ENCODE results near the gene KCNK5.

KCNK5 gene

DNA sequence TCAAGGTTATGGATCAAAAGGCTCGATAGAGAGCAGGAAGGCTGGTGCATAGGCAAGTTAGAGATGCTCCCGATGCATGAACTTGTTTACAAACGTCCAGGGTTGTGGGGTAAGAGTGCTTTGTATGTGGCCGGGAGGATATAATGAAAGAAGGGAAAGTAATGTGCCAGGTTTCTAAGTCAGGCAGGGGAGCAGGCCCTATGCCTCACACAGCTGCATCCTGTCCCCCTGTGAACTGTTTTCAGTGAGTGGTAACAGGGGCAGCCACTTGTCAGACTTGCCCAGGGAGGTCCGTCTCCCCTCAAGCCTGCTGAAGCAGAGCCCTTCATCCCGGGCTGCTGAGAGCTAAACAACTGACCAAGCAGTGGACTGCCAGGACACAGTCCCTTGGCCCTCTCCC, 19.4 kb downstream of the KCNK5 start:
- peaks cover 0 to 4% of the 10 kb centered on the region in 2 experiments; a peak in 1 of 3 replicates for H3K36me3 ChIP-seq (ENCODE audit: control insufficient read depth in 2 of 2, insufficient read depth in 1 of 2, low read length in 2 of 2)
- H3K4me1 ChIP-seq (ENCODE audit: control insufficient read depth, insufficient read depth, low read length): 0 out of 2 replicates have a peak, but pooled peaks cover 3% of the 10 kb centered on the region
- no peak overlapping the region for H3K4me3 ChIP-seq (ENCODE audit: low read depth, low read length)
- CTCF ChIA-PET: no interaction called here
- POLR2A ChIA-PET: no interaction called here
- no peak for TF ChIP-seq SCRT2 (tag by site-specific recombination; IDR thresholded peaks at IDR 0.05)
- no peak overlapping the region for H3K27ac ChIP-seq (ENCODE audit: extremely low read depth, low read depth, low read length)
- no peaks in the 10 kb centered on the region for H3K9me3 ChIP-seq (ENCODE audit: control insufficient read depth, insufficient read depth, low read depth, low read length)

DNA sequence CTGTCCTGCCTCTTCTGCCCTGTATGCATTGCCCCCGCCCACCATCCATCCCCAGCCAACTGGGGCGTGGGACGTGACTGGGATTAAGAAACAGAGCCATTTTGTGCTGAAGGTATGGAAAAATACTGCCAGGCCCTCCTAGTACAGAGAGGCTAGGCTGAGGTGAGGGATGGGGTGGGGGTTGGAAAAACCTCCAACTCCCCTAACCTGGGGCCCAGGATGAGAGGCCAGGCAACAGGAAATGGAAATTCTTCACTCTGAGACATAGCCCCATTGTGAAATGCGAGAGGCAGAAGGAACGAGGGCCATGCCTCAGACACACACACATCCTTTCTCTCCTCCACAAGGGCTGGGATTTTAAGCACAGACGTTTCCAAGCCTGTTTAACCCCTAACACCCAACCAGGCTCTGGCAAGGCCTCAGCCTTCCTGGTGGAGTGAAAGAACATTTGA, 19.9 kb downstream of the KCNK5 start:
- H3K27ac ChIP-seq (ENCODE audit: extremely low read depth, low read depth, low read length): no peak overlapping the region
- no peaks in the 10 kb centered on the region for H3K9me3 ChIP-seq (ENCODE audit: control insufficient read depth, insufficient read depth, low read depth, low read length)
- H3K4me1 ChIP-seq (ENCODE audit: control insufficient read depth, insufficient read depth, low read length): no peaks in the 10 kb centered on the region
- no peak overlapping the region for H3K4me3 ChIP-seq (ENCODE audit: low read depth, low read length)
- TF ChIP-seq EGR2 (tag by site-specific recombination; IDR thresholded peaks at IDR 0.05; ENCODE audit: low read depth) (peak; percentile 22; the same call in 1 of the 2 replicates), ZFP3 (tag by site-specific recombination; IDR thresholded peaks at IDR 0.05; ENCODE audit: low read depth) (no peak), ZFHX2 (tag by site-specific recombination; conservative IDR thresholded peaks at IDR 0.05) (peak; percentile 64)
- peaks cover 0 to 4% of the 10 kb centered on the region in 2 experiments; a peak in 1 of 3 replicates for H3K36me3 ChIP-seq (ENCODE audit: control insufficient read depth in 2 of 2, insufficient read depth in 1 of 2, low read length in 2 of 2)
- POLR2A ChIA-PET: no interaction called here
- CTCF ChIA-PET: no interaction called here

DNA sequence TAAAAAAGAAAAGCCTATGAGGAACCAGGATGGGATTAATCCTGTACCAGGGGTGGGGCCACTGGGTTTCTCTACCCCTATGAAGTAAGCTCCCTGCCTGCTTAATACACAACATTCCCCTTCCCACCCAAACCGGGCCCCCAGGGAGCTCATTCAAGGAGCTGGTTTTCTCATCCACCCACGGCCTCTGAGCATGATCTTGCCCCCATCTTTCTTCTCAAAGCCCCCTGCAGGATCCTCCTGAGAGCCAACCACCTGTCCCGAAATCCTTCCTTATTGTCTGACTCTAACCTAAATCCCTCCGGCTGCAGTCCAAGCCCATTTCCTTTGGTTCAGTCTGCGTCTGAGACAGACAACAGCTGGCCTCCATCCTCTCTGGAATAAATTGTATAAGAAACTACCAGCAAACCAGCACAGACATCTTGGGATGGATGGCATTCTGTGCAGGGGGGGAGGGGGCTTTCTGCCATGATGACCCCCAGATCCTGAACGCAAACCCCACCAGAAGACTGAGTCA, 21.0 kb downstream of the KCNK5 start:
- Histone ChIP-seq H3K36me3 (ENCODE audit: control insufficient read depth in 2 of 2, insufficient read depth in 1 of 2, low read length in 2 of 2) (no peaks in the 10 kb centered on the region), H3K4me3 (ENCODE audit: low read depth, low read length) (no peak overlapping the region), H3K27ac (ENCODE audit: extremely low read depth, low read depth, low read length) (no peak overlapping the region), H3K9me3 (ENCODE audit: control insufficient read depth, insufficient read depth, low read depth, low read length) (no peaks in the 10 kb centered on the region), H3K4me1 (ENCODE audit: control insufficient read depth, insufficient read depth, low read length) (peaks cover 5% of the 10 kb centered on the region)
- POLR2A ChIA-PET: interaction anchor here (0.9 kb wide), 1 partner anchor 8 kb away, joined by 4 read pairs; no protein-coding TSS in a partner anchor
- TF ChIP-seq GLI4 (tag by site-specific recombination; IDR thresholded peaks at IDR 0.05): no peak
- TF ChIP-seq ZNF510 (tag by site-specific recombination; IDR thresholded peaks at IDR 0.05; ENCODE audit: insufficient replicate concordance): no peak
- TF ChIP-seq ZFHX2 (tag by site-specific recombination; conservative IDR thresholded peaks at IDR 0.05): peak; percentile 31; the same call in 1 of the 2 replicates
- TF ChIP-seq EGR2 (tag by site-specific recombination; IDR thresholded peaks at IDR 0.05; ENCODE audit: low read depth): 0 out of 2 replicates have a peak, but pooled peaks have one; percentile 12
- CTCF ChIA-PET: interaction anchor here (0.6 to 1.4 kb wide), 4 partner anchors 17 to 102 kb away, joined by 3 to 4 read pairs (median 3); no protein-coding TSS in a partner anchor

DNA sequence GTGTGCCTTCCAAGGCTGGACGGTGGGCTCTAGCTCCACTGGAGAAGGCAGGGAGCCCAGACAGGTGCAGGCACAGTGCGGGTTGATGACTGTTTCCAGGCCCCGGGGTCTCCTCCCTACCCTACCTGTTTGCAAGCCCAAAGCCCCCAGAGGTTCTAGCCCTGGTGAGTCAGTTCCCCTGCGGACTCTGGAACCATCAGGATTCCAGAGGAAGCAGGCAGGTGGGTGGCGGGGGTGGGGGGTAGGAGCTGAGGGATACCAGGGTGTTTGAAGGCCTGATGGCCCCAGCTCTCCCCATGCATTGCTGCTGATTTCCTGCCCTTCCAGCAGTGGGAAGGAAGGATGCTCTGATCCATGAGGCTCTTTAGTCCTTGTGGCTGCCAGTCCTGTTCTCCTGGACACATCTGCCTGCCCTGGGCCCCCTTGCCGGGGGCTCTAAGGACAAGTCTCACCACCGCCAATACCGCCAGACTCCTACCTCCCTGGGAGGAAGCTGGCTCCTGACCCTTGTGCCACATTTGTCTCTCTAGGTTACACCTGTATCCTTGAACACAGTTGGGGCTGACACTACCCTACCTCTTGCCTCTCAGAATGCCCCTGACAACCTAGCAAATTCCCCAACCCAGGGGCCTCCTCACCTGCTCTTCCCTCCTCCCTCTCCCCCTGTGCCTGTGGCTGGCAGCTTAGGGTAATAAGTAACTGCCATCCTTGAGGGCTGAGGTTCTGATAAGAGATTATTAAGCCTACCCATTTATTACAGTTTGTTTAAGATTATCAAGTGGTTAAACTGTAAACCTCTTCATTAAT, 21.7 kb downstream of the KCNK5 start:
- CTCF ChIA-PET: interaction anchor here (0.6 to 1.4 kb wide), 5 partner anchors 17 to 102 kb away, joined by 3 to 4 read pairs (median 3); no protein-coding TSS in a partner anchor
- Histone ChIP-seq H3K9me3 (ENCODE audit: control insufficient read depth, insufficient read depth, low read depth, low read length) (no peaks in the 10 kb centered on the region), H3K4me3 (ENCODE audit: low read depth, low read length) (no peak overlapping the region), H3K4me1 (ENCODE audit: control insufficient read depth, insufficient read depth, low read length) (peaks cover 5% of the 10 kb centered on the region), H3K27ac (ENCODE audit: extremely low read depth, low read depth, low read length) (no peak overlapping the region), H3K36me3 (ENCODE audit: control insufficient read depth in 2 of 2, insufficient read depth in 1 of 2, low read length in 2 of 2) (no peaks in the 10 kb centered on the region)
- POLR2A ChIA-PET: no interaction called here
- TF ChIP-seq SP7 (tag by site-specific recombination; IDR thresholded peaks at IDR 0.05) (no peak), ZNF423 (tag by site-specific recombination; IDR thresholded peaks at IDR 0.05) (no peak), ZNF521 (tag by site-specific recombination; IDR thresholded peaks at IDR 0.05) (no peak), ZBTB48 (tag by site-specific recombination; IDR thresholded peaks at IDR 0.05) (no peak), ZNF184 (tag by site-specific recombination; IDR thresholded peaks at IDR 0.05) (no peak), ZNF571 (tag by site-specific recombination; IDR thresholded peaks at IDR 0.05) (no peak), ZNF404 (tag by site-specific recombination; IDR thresholded peaks at IDR 0.05) (no peak), ZNF843 (tag by site-specific recombination; IDR thresholded peaks at IDR 0.05) (no peak)
- TF ChIP-seq, protein P1, sequence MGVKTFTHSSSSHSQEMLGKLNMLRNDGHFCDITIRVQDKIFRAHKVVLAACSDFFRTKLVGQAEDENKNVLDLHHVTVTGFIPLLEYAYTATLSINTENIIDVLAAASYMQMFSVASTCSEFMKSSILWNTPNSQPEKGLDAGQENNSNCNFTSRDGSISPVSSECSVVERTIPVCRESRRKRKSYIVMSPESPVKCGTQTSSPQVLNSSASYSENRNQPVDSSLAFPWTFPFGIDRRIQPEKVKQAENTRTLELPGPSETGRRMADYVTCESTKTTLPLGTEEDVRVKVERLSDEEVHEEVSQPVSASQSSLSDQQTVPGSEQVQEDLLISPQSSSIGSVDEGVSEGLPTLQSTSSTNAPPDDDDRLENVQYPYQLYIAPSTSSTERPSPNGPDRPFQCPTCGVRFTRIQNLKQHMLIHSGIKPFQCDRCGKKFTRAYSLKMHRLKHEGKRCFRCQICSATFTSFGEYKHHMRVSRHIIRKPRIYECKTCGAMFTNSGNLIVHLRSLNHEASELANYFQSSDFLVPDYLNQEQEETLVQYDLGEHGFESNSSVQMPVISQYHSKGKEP (tag by site-specific recombination; IDR thresholded peaks at IDR 0.05): no peak
- TF ChIP-seq, protein P2, sequence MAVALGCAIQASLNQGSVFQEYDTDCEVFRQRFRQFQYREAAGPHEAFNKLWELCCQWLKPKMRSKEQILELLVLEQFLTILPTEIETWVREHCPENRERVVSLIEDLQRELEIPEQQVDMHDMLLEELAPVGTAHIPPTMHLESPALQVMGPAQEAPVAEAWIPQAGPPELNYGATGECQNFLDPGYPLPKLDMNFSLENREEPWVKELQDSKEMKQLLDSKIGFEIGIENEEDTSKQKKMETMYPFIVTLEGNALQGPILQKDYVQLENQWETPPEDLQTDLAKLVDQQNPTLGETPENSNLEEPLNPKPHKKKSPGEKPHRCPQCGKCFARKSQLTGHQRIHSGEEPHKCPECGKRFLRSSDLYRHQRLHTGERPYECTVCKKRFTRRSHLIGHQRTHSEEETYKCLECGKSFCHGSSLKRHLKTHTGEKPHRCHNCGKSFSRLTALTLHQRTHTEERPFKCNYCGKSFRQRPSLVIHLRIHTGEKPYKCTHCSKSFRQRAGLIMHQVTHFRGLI (tag by site-specific recombination; IDR thresholded peaks at IDR 0.05): no peak
- TF ChIP-seq, protein P3, sequence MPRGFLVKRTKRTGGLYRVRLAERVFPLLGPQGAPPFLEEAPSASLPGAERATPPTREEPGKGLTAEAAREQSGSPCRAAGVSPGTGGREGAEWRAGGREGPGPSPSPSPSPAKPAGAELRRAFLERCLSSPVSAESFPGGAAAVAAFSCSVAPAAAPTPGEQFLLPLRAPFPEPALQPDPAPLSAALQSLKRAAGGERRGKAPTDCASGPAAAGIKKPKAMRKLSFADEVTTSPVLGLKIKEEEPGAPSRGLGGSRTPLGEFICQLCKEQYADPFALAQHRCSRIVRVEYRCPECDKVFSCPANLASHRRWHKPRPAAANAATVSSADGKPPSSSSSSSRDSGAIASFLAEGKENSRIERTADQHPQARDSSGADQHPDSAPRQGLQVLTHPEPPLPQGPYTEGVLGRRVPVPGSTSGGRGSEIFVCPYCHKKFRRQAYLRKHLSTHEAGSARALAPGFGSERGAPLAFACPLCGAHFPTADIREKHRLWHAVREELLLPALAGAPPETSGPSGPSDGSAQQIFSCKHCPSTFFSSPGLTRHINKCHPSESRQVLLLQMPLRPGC (tag by site-specific recombination; IDR thresholded peaks at IDR 0.05): no peak
- TF ChIP-seq, protein P4, sequence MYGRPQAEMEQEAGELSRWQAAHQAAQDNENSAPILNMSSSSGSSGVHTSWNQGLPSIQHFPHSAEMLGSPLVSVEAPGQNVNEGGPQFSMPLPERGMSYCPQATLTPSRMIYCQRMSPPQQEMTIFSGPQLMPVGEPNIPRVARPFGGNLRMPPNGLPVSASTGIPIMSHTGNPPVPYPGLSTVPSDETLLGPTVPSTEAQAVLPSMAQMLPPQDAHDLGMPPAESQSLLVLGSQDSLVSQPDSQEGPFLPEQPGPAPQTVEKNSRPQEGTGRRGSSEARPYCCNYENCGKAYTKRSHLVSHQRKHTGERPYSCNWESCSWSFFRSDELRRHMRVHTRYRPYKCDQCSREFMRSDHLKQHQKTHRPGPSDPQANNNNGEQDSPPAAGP (tag by site-specific recombination; IDR thresholded peaks at IDR 0.05): no peak

Measured in HEK293 (cell line).